Fibroblast of mammary gland (primary cell): ENCODE results near the gene DEXI.

Experiments
- DNase-seq: peaks from one replicate; pipeline ENCODE4 v3.0.0-alpha.2; 2010; ENCODE audit warnings: low read depth
- H3K4me3 ChIP-seq: 2 replicates; pipeline ENCODE4 v1.5.1; 2011; ENCODE audit warnings: low read depth, mild to moderate bottlenecking, low read length, moderate library complexity; ENCODE audit not compliant: control insufficient read depth
- TF ChIP-seq, protein P1 (sequence below): conservative IDR thresholded peaks from 2 replicates; pipeline ENCODE4 v1.5.1; 2011; ENCODE audit warnings: low read depth, low read length, inconsistent platforms; ENCODE audit not compliant: control insufficient read depth, insufficient read depth

Gene DEXI

GRCh38 chr16:10921536-10922327 lies 20.5 kb downstream of the DEXI start:
- TF ChIP-seq, protein P1, sequence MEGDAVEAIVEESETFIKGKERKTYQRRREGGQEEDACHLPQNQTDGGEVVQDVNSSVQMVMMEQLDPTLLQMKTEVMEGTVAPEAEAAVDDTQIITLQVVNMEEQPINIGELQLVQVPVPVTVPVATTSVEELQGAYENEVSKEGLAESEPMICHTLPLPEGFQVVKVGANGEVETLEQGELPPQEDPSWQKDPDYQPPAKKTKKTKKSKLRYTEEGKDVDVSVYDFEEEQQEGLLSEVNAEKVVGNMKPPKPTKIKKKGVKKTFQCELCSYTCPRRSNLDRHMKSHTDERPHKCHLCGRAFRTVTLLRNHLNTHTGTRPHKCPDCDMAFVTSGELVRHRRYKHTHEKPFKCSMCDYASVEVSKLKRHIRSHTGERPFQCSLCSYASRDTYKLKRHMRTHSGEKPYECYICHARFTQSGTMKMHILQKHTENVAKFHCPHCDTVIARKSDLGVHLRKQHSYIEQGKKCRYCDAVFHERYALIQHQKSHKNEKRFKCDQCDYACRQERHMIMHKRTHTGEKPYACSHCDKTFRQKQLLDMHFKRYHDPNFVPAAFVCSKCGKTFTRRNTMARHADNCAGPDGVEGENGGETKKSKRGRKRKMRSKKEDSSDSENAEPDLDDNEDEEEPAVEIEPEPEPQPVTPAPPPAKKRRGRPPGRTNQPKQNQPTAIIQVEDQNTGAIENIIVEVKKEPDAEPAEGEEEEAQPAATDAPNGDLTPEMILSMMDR: no peak
- DNase-seq: peak; percentile 33
- H3K4me3 ChIP-seq: no peak overlapping the region

GRCh38 chr16:10920726-10921427 lies 21.4 kb downstream of the DEXI start:
- DNase-seq: no peak
- H3K4me3 ChIP-seq: no peak overlapping the region
- TF ChIP-seq, protein P1: no peak

DNA sequence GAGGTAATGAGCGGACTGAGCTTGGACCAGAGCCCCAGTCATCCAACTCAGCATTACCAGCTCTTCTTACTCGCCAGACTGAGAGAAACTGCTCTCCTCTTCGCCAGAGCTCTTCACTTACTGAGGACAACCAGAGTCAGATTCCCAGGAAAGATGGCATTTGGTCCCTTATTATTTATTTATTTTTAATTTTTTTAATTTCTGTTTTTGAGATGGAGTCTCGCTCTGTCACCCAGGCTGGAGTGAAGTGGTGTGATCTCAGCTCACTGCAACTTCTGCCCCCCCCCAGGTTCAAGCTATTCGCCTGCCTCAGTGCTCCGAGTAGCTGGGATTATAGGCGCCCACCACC lies 23.3 kb downstream of the DEXI start:
- no peak overlapping the region for H3K4me3 ChIP-seq

DNA sequence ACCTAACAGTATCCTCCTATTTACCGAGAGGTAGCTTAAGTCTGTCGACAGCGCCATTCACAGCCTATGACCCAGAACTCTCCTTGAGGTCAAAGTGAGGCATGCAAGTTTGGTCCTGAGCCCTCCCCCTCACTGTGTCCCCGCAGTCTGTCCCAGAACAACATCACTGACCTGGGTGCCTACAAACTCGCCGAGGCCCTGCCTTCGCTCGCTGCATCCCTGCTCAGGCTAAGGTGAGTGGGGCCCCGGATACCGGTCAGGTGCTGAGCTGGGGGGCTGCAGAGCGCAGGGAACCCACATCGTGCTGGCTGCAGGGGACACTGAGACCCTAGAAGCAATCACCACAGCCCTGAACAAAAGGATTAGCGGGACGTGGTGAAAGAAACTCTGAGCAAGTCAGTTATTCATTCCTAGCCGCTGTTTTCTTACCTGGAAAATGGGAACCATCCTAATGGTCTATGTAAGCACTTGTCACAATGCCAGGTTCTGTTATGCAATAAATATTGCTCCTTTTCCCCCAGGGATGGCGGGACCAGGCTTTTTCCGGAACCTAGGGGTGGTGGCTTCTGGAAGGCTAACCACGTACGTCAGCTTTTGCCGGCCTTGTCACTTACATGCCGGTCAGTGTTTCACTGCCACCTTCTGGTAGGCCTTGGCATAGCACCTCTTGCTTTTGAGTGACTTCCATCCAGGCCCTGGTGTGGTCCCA lies 23.8 kb downstream of the DEXI start:
- TF ChIP-seq, protein P1: peak; percentile 99
- peak; percentile 96 for DNase-seq
- H3K4me3 ChIP-seq: no peak overlapping the region

More for the DNA sequence above, 23.3 kb downstream of the DEXI start:
- DNase-seq: no peak
- TF ChIP-seq, protein P1: no peak

DNA sequence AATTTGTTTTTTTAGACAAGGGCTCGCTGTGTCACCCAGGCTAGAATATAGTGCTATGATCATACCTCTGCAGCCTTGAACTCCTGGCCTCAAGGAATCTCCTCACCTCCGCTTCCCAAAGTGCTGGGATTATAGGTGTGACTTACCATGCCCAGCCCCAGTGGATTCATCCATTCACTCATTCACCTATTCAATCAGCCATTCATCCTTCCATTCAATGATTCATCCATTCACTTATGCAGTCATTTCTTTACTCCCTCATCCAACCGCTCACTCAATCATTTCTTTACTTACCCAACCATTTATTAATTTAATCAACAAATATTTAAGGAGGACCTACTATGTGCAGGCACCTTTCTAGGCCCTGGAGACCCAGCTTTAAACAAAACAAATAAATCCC lies 25.7 kb downstream of the DEXI start:
- DNase-seq: no peak
- no peak overlapping the region for H3K4me3 ChIP-seq
- TF ChIP-seq, protein P1: no peak

GRCh38 chr16:10911267-10911666 lies 31.0 kb downstream of the DEXI start:
- TF ChIP-seq, protein P1: no peak
- DNase-seq: no peak
- H3K4me3 ChIP-seq: no peak overlapping the region
